ENCODE results near the gene ATP13A4.

The ATP13A4 gene

GRCh38 chr3:193489949-193490348 is 64.7 kb downstream of the ATP13A4 start:
- no peak for FAIRE-seq

GRCh38 chr3:193488741-193489140 is 66.0 kb downstream of the ATP13A4 start:
- no peak for FAIRE-seq

- no peak for FAIRE-seq
Observed at GRCh38 chr3:193483988-193484539, 70.6 kb downstream of the ATP13A4 start.

- no peak for FAIRE-seq
Observed at GRCh38 chr3:193481436-193481835, 73.3 kb downstream of the ATP13A4 start.

- no peak for FAIRE-seq
Observed at GRCh38 chr3:193474446-193474845, 80.2 kb downstream of the ATP13A4 start.

GRCh38 chr3:193470710-193471109 is 84.0 kb downstream of the ATP13A4 start:
- no peak for FAIRE-seq

- no peak for FAIRE-seq
Observed at GRCh38 chr3:193465992-193466608, 88.6 kb downstream of the ATP13A4 start.

GRCh38 chr3:193464889-193465288 is 89.8 kb downstream of the ATP13A4 start:
- no peak for FAIRE-seq

GRCh38 chr3:193457526-193457925 is 97.2 kb downstream of the ATP13A4 start:
- FAIRE-seq = no peak

- no peak for FAIRE-seq
Observed at GRCh38 chr3:193452338-193452737, 102.4 kb downstream of the ATP13A4 start.

GRCh38 chr3:193451902-193452301 is 102.8 kb downstream of the ATP13A4 start:
- no peak for FAIRE-seq

GRCh38 chr3:193446965-193447602 is 107.6 kb downstream of the ATP13A4 start:
- FAIRE-seq = no peak

- no peak for FAIRE-seq
Observed at GRCh38 chr3:193439423-193439822, 115.3 kb downstream of the ATP13A4 start.

GRCh38 chr3:193418576-193419373 is 135.9 kb downstream of the ATP13A4 start:
- no peak for FAIRE-seq

GRCh38 chr3:193416629-193417028 is 138.1 kb downstream of the ATP13A4 start:
- no peak for FAIRE-seq

GRCh38 chr3:193407688-193408087 is 147.0 kb downstream of the ATP13A4 start:
- no peak for FAIRE-seq

GRCh38 chr3:193407112-193407511 is 147.6 kb downstream of the ATP13A4 start:
- FAIRE-seq = no peak

- FAIRE-seq = no peak
Observed at GRCh38 chr3:193403307-193403706, 151.4 kb downstream of the ATP13A4 start.

GRCh38 chr3:193400304-193400703 is 154.4 kb downstream of the ATP13A4 start:
- no peak for FAIRE-seq

GRCh38 chr3:193396451-193397244 is 158.0 kb downstream of the ATP13A4 start:
- no peak for FAIRE-seq

- no peak for FAIRE-seq
Observed at GRCh38 chr3:193391902-193392301, 162.8 kb downstream of the ATP13A4 start.

GRCh38 chr3:193389335-193389734 is 165.4 kb downstream of the ATP13A4 start:
- FAIRE-seq = no peak

- no peak for FAIRE-seq
Observed at GRCh38 chr3:193388361-193388760, 166.3 kb downstream of the ATP13A4 start.
